ENCODE data around the gene BAHCC1. TPM values are rescaled to one million over a fixed set of nuclear protein-coding genes. Genes with fewer than 3 reads are reported as not detected.

BAHCC1 gene
- total RNA-seq, 1 experiment from 2014 or later = 33.7 TPM

GRCh38 chr17:81470944-81471817 is 75.9 kb downstream of the BAHCC1 start:
- no peaks in the 10 kb centered on the region for H3K4me1 ChIP-seq (replicated peaks; ENCODE audit: insufficient read depth)
- H3K9me3 ChIP-seq (ENCODE audit: insufficient read depth, low read depth) = no peaks in the 10 kb centered on the region
- CTCF ChIA-PET = no interaction called here
- H3K4me2 ChIP-seq = no peak overlapping the region
- H3F3A ChIP-seq (ENCODE audit: insufficient read depth, low read depth) = no peaks in the 10 kb centered on the region
- TF ChIP-seq EZH2 (IDR thresholded peaks at IDR 0.05; ENCODE audit: low read depth) (no peak), CTCF (conservative IDR thresholded peaks at IDR 0.05) (no peak)
- H2AFZ ChIP-seq = no peak overlapping the region
- no peaks in the 10 kb centered on the region for H3K36me3 ChIP-seq (ENCODE audit: low read depth)
- no peak for DNase-seq
- H3K79me2 ChIP-seq (ENCODE audit: low read depth) = no peaks in the 10 kb centered on the region
- H3K27ac ChIP-seq = no peak overlapping the region
- no TSS peak for BruUV-seq (replicated peaks)
- intact Hi-C loops (cut with micrococcal nuclease; ENCODE audit: unreplicated experiment) = no loop called here
- H4K20me1 ChIP-seq (ENCODE audit: insufficient read depth) = no peaks in the 10 kb centered on the region
- no peaks in the 10 kb centered on the region for H3K27me3 ChIP-seq (ENCODE audit: insufficient read depth, low read depth)
- POLR2A ChIA-PET (ENCODE audit: unreplicated experiment) = interaction anchor here (0.6 to 0.7 kb wide), 2 partner anchors 61 to 232 kb away, joined by 3 to 5 read pairs; partner anchors contain the start of gene MRPL12
- H3K4me3 ChIP-seq = no peak overlapping the region
- H3K9me2 ChIP-seq (ENCODE audit: insufficient read depth) = no peaks in the 10 kb centered on the region

GRCh38 chr17:81471818-81472456 is 76.7 kb downstream of the BAHCC1 start:
- H3K27ac ChIP-seq = no peak overlapping the region
- no peaks in the 10 kb centered on the region for H3K27me3 ChIP-seq (ENCODE audit: insufficient read depth, low read depth)
- intact Hi-C loops (cut with micrococcal nuclease; ENCODE audit: unreplicated experiment) = no loop called here
- TF ChIP-seq EZH2 (IDR thresholded peaks at IDR 0.05; ENCODE audit: low read depth) (no peak), CTCF (conservative IDR thresholded peaks at IDR 0.05) (no peak)
- no peak overlapping the region for H3K4me2 ChIP-seq
- H3K9me3 ChIP-seq (ENCODE audit: insufficient read depth, low read depth) = no peaks in the 10 kb centered on the region
- no TSS peak for BruUV-seq (replicated peaks)
- H3K4me1 ChIP-seq (replicated peaks; ENCODE audit: insufficient read depth) = no peaks in the 10 kb centered on the region
- ChIA-PET POLR2A (ENCODE audit: unreplicated experiment) (interaction anchor here (0.7 kb wide), 1 partner anchor 68 kb away, joined by 3 read pairs; no protein-coding TSS in a partner anchor), CTCF (no interaction called here)
- no peaks in the 10 kb centered on the region for H3K36me3 ChIP-seq (ENCODE audit: low read depth)
- no peaks in the 10 kb centered on the region for H3K79me2 ChIP-seq (ENCODE audit: low read depth)
- H3K9me2 ChIP-seq (ENCODE audit: insufficient read depth) = no peaks in the 10 kb centered on the region
- DNase-seq = no peak
- H3F3A ChIP-seq (ENCODE audit: insufficient read depth, low read depth) = no peaks in the 10 kb centered on the region
- H2AFZ ChIP-seq = no peak overlapping the region
- no peak overlapping the region for H3K4me3 ChIP-seq
- no peaks in the 10 kb centered on the region for H4K20me1 ChIP-seq (ENCODE audit: insufficient read depth)

GRCh38 chr17:81473019-81473418 is 77.8 kb downstream of the BAHCC1 start:
- no peaks in the 10 kb centered on the region for H3K79me2 ChIP-seq (ENCODE audit: low read depth)
- no peaks in the 10 kb centered on the region for H4K20me1 ChIP-seq (ENCODE audit: insufficient read depth)
- intact Hi-C loops (cut with micrococcal nuclease; ENCODE audit: unreplicated experiment) = no loop called here
- no TSS peak for BruUV-seq (replicated peaks)
- no peak for DNase-seq
- H3K4me1 ChIP-seq (replicated peaks; ENCODE audit: insufficient read depth) = no peaks in the 10 kb centered on the region
- no peak overlapping the region for H3K4me3 ChIP-seq
- H3F3A ChIP-seq (ENCODE audit: insufficient read depth, low read depth) = no peaks in the 10 kb centered on the region
- no peaks in the 10 kb centered on the region for H3K9me3 ChIP-seq (ENCODE audit: insufficient read depth, low read depth)
- no peak overlapping the region for H3K27ac ChIP-seq
- H3K9me2 ChIP-seq (ENCODE audit: insufficient read depth) = no peaks in the 10 kb centered on the region
- ChIA-PET POLR2A (ENCODE audit: unreplicated experiment) (interaction anchor here (0.7 kb wide), 1 partner anchor 69 kb away, joined by 3 read pairs; no protein-coding TSS in a partner anchor), CTCF (interaction anchor here (0.6 kb wide), 1 partner anchor 11 kb away, joined by 6 read pairs; no protein-coding TSS in a partner anchor)
- no peak overlapping the region for H3K4me2 ChIP-seq
- H3K27me3 ChIP-seq (ENCODE audit: insufficient read depth, low read depth) = no peaks in the 10 kb centered on the region
- no peaks in the 10 kb centered on the region for H3K36me3 ChIP-seq (ENCODE audit: low read depth)
- H2AFZ ChIP-seq = no peak overlapping the region
- no peak for TF ChIP-seq EZH2 (IDR thresholded peaks at IDR 0.05; ENCODE audit: low read depth)
- TF ChIP-seq CTCF (conservative IDR thresholded peaks at IDR 0.05) = no peak
